HG02840 (cell line): ENCODE measurements around the gene NOS1.

Experiments used
- ATAC-seq: cut with Tn5 transposase; IDR thresholded peaks from one replicate; pipeline ENCODE4 v1.9.1; 2021; ENCODE audit warnings: mild to moderate bottlenecking, moderate library complexity, moderate number of reproducible peaks; ENCODE audit not compliant: unreplicated experiment, low FRiP score

Gene NOS1

GRCh38 chr12:117334051-117334450 lies 27.4 kb downstream of the NOS1 start:
- no peak for ATAC-seq

GRCh38 chr12:117333331-117333881 lies 28.0 kb downstream of the NOS1 start:
- no peak for ATAC-seq

- no peak for ATAC-seq
Measured at GRCh38 chr12:117331691-117332090, 29.7 kb downstream of the NOS1 start.

GRCh38 chr12:117330441-117331113 lies 30.8 kb downstream of the NOS1 start:
- ATAC-seq: no peak

GRCh38 chr12:117329756-117330155 lies 31.7 kb downstream of the NOS1 start:
- no peak for ATAC-seq

GRCh38 chr12:117328556-117329100 lies 32.8 kb downstream of the NOS1 start:
- ATAC-seq: no peak

- ATAC-seq: no peak
Measured at GRCh38 chr12:117322428-117322827, 39.0 kb downstream of the NOS1 start.

GRCh38 chr12:117321572-117321971 lies 39.9 kb downstream of the NOS1 start:
- no peak for ATAC-seq

- ATAC-seq: no peak
Measured at GRCh38 chr12:117318591-117318990, 42.8 kb downstream of the NOS1 start.

GRCh38 chr12:117316336-117316735 lies 45.1 kb downstream of the NOS1 start:
- no peak for ATAC-seq

GRCh38 chr12:117313926-117314325 lies 47.5 kb downstream of the NOS1 start:
- ATAC-seq: no peak

GRCh38 chr12:117312770-117313169 lies 48.7 kb downstream of the NOS1 start:
- no peak for ATAC-seq

GRCh38 chr12:117309276-117309925 lies 52.0 kb downstream of the NOS1 start:
- no peak for ATAC-seq

- no peak for ATAC-seq
Measured at GRCh38 chr12:117300174-117300573, 61.3 kb downstream of the NOS1 start.

GRCh38 chr12:117298648-117299225 lies 62.7 kb downstream of the NOS1 start:
- no peak for ATAC-seq

GRCh38 chr12:117298191-117298590 lies 63.2 kb downstream of the NOS1 start:
- ATAC-seq: no peak

- no peak for ATAC-seq
Measured at GRCh38 chr12:117294189-117294603, 67.2 kb downstream of the NOS1 start.

GRCh38 chr12:117293510-117293909 lies 67.9 kb downstream of the NOS1 start:
- ATAC-seq: no peak

GRCh38 chr12:117292688-117293087 lies 68.7 kb downstream of the NOS1 start:
- ATAC-seq: no peak

- no peak for ATAC-seq
Measured at GRCh38 chr12:117284140-117284539, 77.3 kb downstream of the NOS1 start.

- no peak for ATAC-seq
Measured at GRCh38 chr12:117282490-117282889, 78.9 kb downstream of the NOS1 start.
